Loucy (cell line): ENCODE data around the gene AP4B1.
A peak's percentile ranks its signal among the peaks of the same experiment; 100 is the strongest.

Experiments used
- H2AFZ ChIP-seq: fragments of 200-600 bp; sonication (generic); 2 replicates; pipeline ENCODE4 v1.6.0; 2016; ENCODE audit warnings: antibody characterized with exemption, mild to moderate bottlenecking, low read length, moderate library complexity
- H3F3A ChIP-seq: fragments of 200-600 bp; 2 replicates; pipeline ENCODE4 v1.6.0; 2016; ENCODE audit warnings: antibody characterized with exemption, low read depth, mild to moderate bottlenecking
- H3K27me3 ChIP-seq: fragments of 200-600 bp; sonication (generic); 2 replicates; pipeline ENCODE4 v1.6.1; 2014; ENCODE audit warnings: low read length, mild to moderate bottlenecking; ENCODE audit not compliant: insufficient read depth, poor library complexity, severe bottlenecking
- H3K36me3 ChIP-seq: fragments of 200-600 bp; sonication (generic); 2 replicates; pipeline ENCODE4 v1.6.1; 2016; ENCODE audit warnings: low read length; ENCODE audit not compliant: insufficient read depth
- H3K4me1 ChIP-seq: fragments of 200-600 bp; sonication (generic); 2 replicates; pipeline ENCODE4 v1.5.1; 2014; ENCODE audit warnings: low read length, mild to moderate bottlenecking; ENCODE audit not compliant: insufficient read depth, poor library complexity, severe bottlenecking
- H3K4me2 ChIP-seq: fragments of 200-600 bp; sonication (generic); 2 replicates; pipeline ENCODE4 v1.6.0; 2014; ENCODE audit warnings: antibody characterized with exemption, low read length, low read depth, mild to moderate bottlenecking; ENCODE audit not compliant: poor library complexity, severe bottlenecking
- H3K4me3 ChIP-seq: fragments of 200-600 bp; sonication (generic); 2 replicates; pipeline ENCODE4 v1.5.1; 2014; ENCODE audit warnings: low read length, mild to moderate bottlenecking, mixed read lengths; ENCODE audit not compliant: poor library complexity, severe bottlenecking
- H3K79me2 ChIP-seq: fragments of 200-600 bp; sonication (generic); 2 replicates; pipeline ENCODE4 v1.6.1; 2014; ENCODE audit warnings: low read length; ENCODE audit not compliant: insufficient read depth
- H3K9ac ChIP-seq: fragments of 200-600 bp; sonication (generic); 2 replicates; pipeline ENCODE4 v1.6.0; 2014; ENCODE audit warnings: mild to moderate bottlenecking, low read depth, low read length, moderate library complexity; ENCODE audit not compliant: poor library complexity, severe bottlenecking
- H3K9me2 ChIP-seq: fragments of 200-600 bp; sonication (generic); replicated peaks from 2 replicates; pipeline ENCODE4 v1.6.1; 2016; ENCODE audit warnings: low read depth, low read length, mixed read lengths
- H3K9me3 ChIP-seq: fragments of 200-600 bp; sonication (generic); 2 replicates; pipeline ENCODE4 v1.6.1; 2014; ENCODE audit warnings: mild to moderate bottlenecking, antibody characterized with exemption, low read length, low read depth; ENCODE audit not compliant: insufficient read depth
- H4K20me1 ChIP-seq: fragments of 200-600 bp; sonication (generic); 2 replicates; pipeline ENCODE4 v1.6.0; 2014; ENCODE audit warnings: antibody characterized with exemption, low read length, mild to moderate bottlenecking; ENCODE audit not compliant: insufficient read depth, poor library complexity, severe bottlenecking
- CTCF ChIP-seq: fragments of 200-600 bp; sonication (generic); conservative IDR thresholded peaks from 2 replicates; pipeline ENCODE4 v1.5.1; 2014; ENCODE audit warnings: mild to moderate bottlenecking, antibody characterized with exemption, low read length
- EZH2phosphoT487 ChIP-seq: fragments of 200-600 bp; IDR thresholded peaks from 2 replicates; pipeline ENCODE4 v1.6.1; 2018; ENCODE audit warnings: antibody characterized with exemption, mild to moderate bottlenecking, moderate library complexity, borderline replicate concordance

Gene AP4B1

GRCh38 chr1:113913312-113913668 lies 8.7 kb upstream of the AP4B1 start:
- H2AFZ ChIP-seq, result no peak overlapping the region

GRCh38 chr1:113912594-113913311 lies 8.2 kb upstream of the AP4B1 start:
- no peaks in the 10 kb centered on the region for H3K9me3 ChIP-seq
- peaks cover 21% of the 10 kb centered on the region; the same call in 1 of the 2 replicates for H3K36me3 ChIP-seq
- no peak overlapping the region for H3K4me3 ChIP-seq
- no peak overlapping the region for H3K4me2 ChIP-seq
- peaks cover 2% of the 10 kb centered on the region for H4K20me1 ChIP-seq
- no peaks in the 10 kb centered on the region for H3K9me2 ChIP-seq
- H3K4me1 ChIP-seq, result peaks cover 11% of the 10 kb centered on the region
- H3K9ac ChIP-seq, result no peak overlapping the region
- H3K79me2 ChIP-seq, result peaks cover 24% of the 10 kb centered on the region; the same call in 1 of the 2 replicates
- H3F3A ChIP-seq, result no peaks in the 10 kb centered on the region
- H3K27me3 ChIP-seq, result no peaks in the 10 kb centered on the region
- TF ChIP-seq EZH2phosphoT487, result no peak
- no peak for TF ChIP-seq CTCF
- H2AFZ ChIP-seq, result no peak overlapping the region

More at GRCh38 chr1:113913312-113913668, 8.7 kb upstream of the AP4B1 start:
- no peak overlapping the region for H3K9ac ChIP-seq
- no peak overlapping the region for H3K4me2 ChIP-seq
- H3K9me2 ChIP-seq, result no peaks in the 10 kb centered on the region
- H4K20me1 ChIP-seq, result peaks cover 2% of the 10 kb centered on the region
- H3F3A ChIP-seq, result no peaks in the 10 kb centered on the region
- no peaks in the 10 kb centered on the region for H3K9me3 ChIP-seq
- no peaks in the 10 kb centered on the region for H3K27me3 ChIP-seq
- H3K4me3 ChIP-seq, result no peak overlapping the region
- TF ChIP-seq EZH2phosphoT487 (no peak), CTCF (no peak)
- H3K36me3 ChIP-seq, result peaks cover 21% of the 10 kb centered on the region; the same call in 1 of the 2 replicates
- H3K79me2 ChIP-seq, result peaks cover 19% of the 10 kb centered on the region; the same call in 1 of the 2 replicates
- H3K4me1 ChIP-seq, result peaks cover 6% of the 10 kb centered on the region

GRCh38 chr1:113905435-113905861 lies 849 bp upstream of the AP4B1 start:
- Histone ChIP-seq H3K9me2 (no peaks in the 10 kb centered on the region), H3K27me3 (no peaks in the 10 kb centered on the region), H3K4me2 (peak overlapping the region; percentile 68), H3K4me1 (peaks cover 49% of the 10 kb centered on the region), H3K36me3 (no peaks in the 10 kb centered on the region; the same call in 1 of the 2 replicates), H2AFZ (peak overlapping the region; percentile 95), H3K79me2 (peaks cover 79% of the 10 kb centered on the region), H3K9me3 (no peaks in the 10 kb centered on the region), H3K4me3 (peak overlapping the region; percentile 91), H3K9ac (peak overlapping the region; percentile 90), H4K20me1 (peaks cover 2% of the 10 kb centered on the region), H3F3A (no peaks in the 10 kb centered on the region)
- no peak for TF ChIP-seq CTCF
- TF ChIP-seq EZH2phosphoT487, result no peak
